Effector memory CD4-positive, alpha-beta T cell (primary cell): ENCODE data around the gene SLC26A11.

Source experiments
- DNase-seq, 3 donors: peaks; one replicate each; pipeline ENCODE4 v3.0.0-alpha.2; 2020
- H3K27ac ChIP-seq: 2 replicates; pipeline ENCODE4 v1.7.0; 2013; ENCODE audit warnings: mild to moderate bottlenecking, low read length, moderate library complexity; ENCODE audit not compliant: insufficient read depth, poor library complexity, severe bottlenecking
- H3K27me3 ChIP-seq: replicated peaks from 2 replicates; pipeline ENCODE4 v1.7.0; 2013; ENCODE audit warnings: mild to moderate bottlenecking, low read length; ENCODE audit not compliant: insufficient read depth, control insufficient read depth, poor library complexity, severe bottlenecking
- H3K36me3 ChIP-seq: 2 replicates; pipeline ENCODE4 v1.7.0; 2013; ENCODE audit warnings: mild to moderate bottlenecking, low read length, moderate library complexity; ENCODE audit not compliant: control insufficient read depth, insufficient read depth
- H3K4me1 ChIP-seq: 2 replicates; pipeline ENCODE4 v1.7.0; 2013; ENCODE audit warnings: low read length, mild to moderate bottlenecking; ENCODE audit not compliant: control insufficient read depth, insufficient read depth, poor library complexity, severe bottlenecking
- H3K4me3 ChIP-seq: 2 replicates; pipeline ENCODE4 v1.7.0; 2013; ENCODE audit warnings: low read length, low read depth, mild to moderate bottlenecking; ENCODE audit not compliant: insufficient read depth, poor library complexity, severe bottlenecking
- H3K9me3 ChIP-seq: 2 replicates; pipeline ENCODE4 v1.7.0; 2013; ENCODE audit warnings: mild to moderate bottlenecking, low read length, moderate library complexity; ENCODE audit not compliant: control insufficient read depth

SLC26A11 gene

DNA sequence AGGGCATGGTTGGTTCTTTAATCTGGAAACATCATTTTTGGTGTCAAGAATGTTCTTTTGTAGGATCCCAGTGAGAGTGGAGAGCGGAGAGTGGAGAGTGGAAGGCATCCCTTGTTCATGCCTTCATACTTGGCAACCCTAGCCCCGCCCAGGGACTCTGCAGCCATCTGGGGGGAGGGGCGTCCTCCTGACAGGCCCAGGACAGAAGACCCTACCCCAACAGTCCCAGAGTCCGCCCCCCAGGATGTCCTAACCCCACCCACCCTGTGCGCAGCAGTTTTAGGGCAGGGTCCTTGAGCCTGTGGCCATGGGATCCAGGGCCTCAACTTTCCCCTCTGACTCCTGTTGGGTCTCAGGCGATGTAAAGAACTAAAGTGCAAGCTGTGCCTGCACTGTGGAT is 4.5 kb downstream of the SLC26A11 start:
- Histone ChIP-seq H3K36me3 (no peaks in the 10 kb centered on the region), H3K4me1 (peaks cover 9% of the 10 kb centered on the region), H3K27me3 (no peaks in the 10 kb centered on the region), H3K27ac (no peak overlapping the region), H3K9me3 (no peaks in the 10 kb centered on the region), H3K4me3 (no peak overlapping the region)
- no peak for DNase-seq

DNA sequence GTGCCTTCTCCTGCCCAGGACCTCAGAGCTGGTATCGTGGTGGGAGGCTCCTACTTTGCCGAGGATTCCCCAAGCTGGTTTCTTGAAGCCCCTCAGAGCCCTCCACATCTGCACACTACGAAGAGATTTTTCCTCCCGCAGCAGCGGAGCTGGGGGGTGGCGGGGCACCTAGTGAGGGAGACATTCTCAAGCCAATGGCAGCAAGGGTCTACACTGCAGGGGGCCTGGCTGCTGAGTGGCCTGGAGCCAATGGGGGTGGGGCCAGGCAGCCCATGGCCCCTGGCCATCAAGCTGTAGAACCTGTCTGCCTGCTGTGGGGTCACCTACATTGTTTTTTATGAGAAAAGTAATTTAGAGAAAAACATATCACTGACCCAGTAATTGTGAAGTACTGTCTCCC is 5.0 kb downstream of the SLC26A11 start:
- no peaks in the 10 kb centered on the region for H3K36me3 ChIP-seq
- H3K4me3 ChIP-seq, result no peak overlapping the region
- H3K4me1 ChIP-seq, result peaks cover 9% of the 10 kb centered on the region
- no peaks in the 10 kb centered on the region for H3K27me3 ChIP-seq
- no peaks in the 10 kb centered on the region for H3K9me3 ChIP-seq
- no peak for DNase-seq
- H3K27ac ChIP-seq, result no peak overlapping the region

DNA sequence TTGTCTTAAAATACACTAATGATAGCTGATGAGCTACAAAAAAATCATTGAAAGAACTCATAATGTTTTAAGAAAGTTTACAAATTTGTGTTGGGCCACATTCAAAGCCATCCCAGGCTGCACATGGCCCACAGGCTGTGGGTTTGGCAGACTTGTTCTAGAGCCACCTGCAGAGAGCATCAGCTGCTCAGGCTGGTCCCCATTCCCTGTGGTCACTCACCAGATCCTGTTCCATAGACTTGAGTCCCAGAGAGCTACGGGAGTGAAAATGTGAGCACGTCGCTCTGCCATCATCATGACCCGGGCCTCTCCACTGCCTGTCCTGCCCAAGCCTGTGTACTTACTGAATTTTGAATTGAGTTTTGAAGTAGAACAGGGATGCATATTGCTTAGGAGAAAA is 6.9 kb downstream of the SLC26A11 start:
- no peaks in the 10 kb centered on the region for H3K27me3 ChIP-seq
- H3K36me3 ChIP-seq, result peaks cover 6% of the 10 kb centered on the region
- H3K27ac ChIP-seq, result no peak overlapping the region
- H3K4me3 ChIP-seq, result no peak overlapping the region
- H3K4me1 ChIP-seq, result no peaks in the 10 kb centered on the region
- H3K9me3 ChIP-seq, result peaks cover 1% of the 10 kb centered on the region
- DNase-seq, result no peak

DNA sequence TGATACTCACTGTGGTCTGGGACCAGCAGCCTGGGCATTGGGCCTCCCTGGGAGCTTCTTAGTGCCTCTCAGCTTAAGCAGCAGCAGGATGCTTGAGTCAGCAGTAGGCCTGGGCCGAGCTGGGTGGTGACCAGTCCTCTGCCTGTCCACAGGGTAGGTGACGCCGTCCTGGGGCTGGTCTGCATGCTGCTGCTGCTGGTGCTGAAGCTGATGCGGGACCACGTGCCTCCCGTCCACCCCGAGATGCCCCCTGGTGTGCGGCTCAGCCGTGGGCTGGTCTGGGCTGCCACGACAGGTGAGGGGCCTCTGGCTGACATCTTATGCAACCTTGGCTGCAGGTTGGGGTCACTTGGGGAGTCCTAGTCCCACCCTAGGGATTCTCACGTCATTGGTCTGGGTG is 7.4 kb downstream of the SLC26A11 start:
- DNase-seq, result no peak
- H3K36me3 ChIP-seq, result peaks cover 11% of the 10 kb centered on the region
- no peak overlapping the region for H3K27ac ChIP-seq
- peaks cover 6% of the 10 kb centered on the region for H3K9me3 ChIP-seq
- no peaks in the 10 kb centered on the region for H3K27me3 ChIP-seq
- no peak overlapping the region for H3K4me3 ChIP-seq
- no peaks in the 10 kb centered on the region for H3K4me1 ChIP-seq

DNA sequence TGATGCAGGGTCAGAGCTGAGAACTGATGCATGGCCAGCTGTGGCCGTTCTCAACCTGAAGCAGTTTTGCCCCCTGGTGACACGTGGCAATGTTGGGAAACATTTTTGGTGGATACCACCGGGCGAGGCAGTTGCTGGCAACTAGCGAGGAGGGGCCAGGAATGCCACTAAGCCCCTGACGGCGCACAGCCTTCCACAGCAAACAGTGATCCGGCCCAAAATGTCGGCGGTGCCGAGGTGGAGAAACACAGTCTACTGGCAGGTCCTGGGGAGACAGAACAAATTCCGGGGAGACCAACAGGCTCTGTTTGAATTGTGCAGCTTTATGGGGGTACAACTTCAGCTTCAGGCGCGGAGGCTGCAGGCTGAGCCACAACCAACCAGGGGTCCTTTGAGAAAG is 8.2 kb downstream of the SLC26A11 start:
- peaks cover 8% of the 10 kb centered on the region for H3K9me3 ChIP-seq
- peaks cover 15% of the 10 kb centered on the region for H3K36me3 ChIP-seq
- H3K27me3 ChIP-seq, result no peaks in the 10 kb centered on the region
- no peak overlapping the region for H3K27ac ChIP-seq
- no peak overlapping the region for H3K4me3 ChIP-seq
- H3K4me1 ChIP-seq, result no peaks in the 10 kb centered on the region
- DNase-seq, result no peak

DNA sequence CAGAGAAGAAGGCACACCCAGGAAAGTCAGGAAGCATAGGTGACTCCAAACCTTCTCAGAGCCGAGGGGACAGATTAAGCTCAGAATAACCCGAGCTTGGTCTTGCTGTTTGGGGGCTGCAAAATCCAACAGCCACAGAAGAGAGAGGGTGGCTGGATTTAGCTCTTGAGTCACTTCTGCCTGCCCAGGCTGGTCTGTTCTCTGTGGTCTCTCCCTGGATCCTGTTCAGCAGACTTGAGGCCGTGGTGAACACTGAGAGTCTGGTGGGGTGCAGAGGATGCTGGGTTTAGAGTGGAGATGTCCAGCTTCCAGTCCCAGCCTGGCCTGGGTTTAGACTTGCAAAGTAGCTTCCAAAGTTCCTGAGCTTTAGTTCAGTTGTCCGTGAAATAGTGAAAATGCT is 8.8 kb downstream of the SLC26A11 start:
- Histone ChIP-seq H3K4me1 (no peaks in the 10 kb centered on the region), H3K27ac (no peak overlapping the region), H3K36me3 (peaks cover 18% of the 10 kb centered on the region), H3K27me3 (no peaks in the 10 kb centered on the region), H3K4me3 (no peak overlapping the region), H3K9me3 (peaks cover 8% of the 10 kb centered on the region)
- no peak for DNase-seq

DNA sequence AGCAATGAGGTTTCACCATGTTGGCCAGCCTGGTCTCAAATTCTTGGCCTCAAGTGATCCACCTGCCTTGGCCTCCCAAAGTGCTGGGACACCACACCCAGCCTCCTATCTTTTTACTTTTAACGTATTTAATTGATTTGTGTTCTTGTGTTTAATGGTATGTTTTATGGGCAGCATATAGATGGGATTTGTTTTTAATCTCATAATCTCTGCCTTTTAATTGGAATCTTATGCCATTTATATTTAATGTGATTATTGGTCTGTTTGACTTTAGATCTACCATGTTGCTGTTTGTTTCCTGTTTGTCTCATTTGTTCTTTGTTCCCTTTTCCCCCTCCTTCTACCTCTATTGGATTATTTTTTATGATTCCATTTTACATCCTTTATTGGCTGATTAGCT is 12.2 kb downstream of the SLC26A11 start:
- no peak for DNase-seq
- Histone ChIP-seq H3K36me3 (peaks cover 33% of the 10 kb centered on the region), H3K27me3 (no peaks in the 10 kb centered on the region)

DNA sequence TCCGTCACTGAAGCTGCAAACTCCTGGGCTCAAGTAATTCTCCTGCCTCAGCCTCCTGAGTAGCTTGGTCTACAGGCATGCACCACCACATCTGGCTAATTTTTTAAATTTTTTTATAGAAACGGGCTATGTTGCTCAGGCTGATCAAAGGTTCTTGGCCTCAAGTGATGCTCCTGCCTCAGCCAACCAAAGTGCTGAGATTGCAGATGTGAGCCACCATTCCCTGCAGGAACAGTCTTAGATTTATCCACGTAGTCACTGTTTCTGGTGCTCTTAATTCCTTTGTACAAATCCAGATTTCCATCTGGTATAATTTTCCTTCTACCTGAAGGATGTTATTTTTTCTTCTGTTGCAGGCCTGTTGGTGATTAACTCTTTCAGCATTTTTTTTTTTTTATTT is 13.0 kb downstream of the SLC26A11 start:
- DNase-seq, result no peak
- H3K27me3 ChIP-seq, result no peaks in the 10 kb centered on the region
- peaks cover 8% of the 10 kb centered on the region for H3K9me3 ChIP-seq
- no peaks in the 10 kb centered on the region for H3K4me1 ChIP-seq
- H3K36me3 ChIP-seq, result peaks cover 40% of the 10 kb centered on the region
- H3K4me3 ChIP-seq, result no peak overlapping the region
- no peak overlapping the region for H3K27ac ChIP-seq

More for the DNA sequence above, 12.2 kb downstream of the SLC26A11 start:
- Histone ChIP-seq H3K4me3 (no peak overlapping the region), H3K9me3 (peaks cover 8% of the 10 kb centered on the region), H3K27ac (no peak overlapping the region), H3K4me1 (no peaks in the 10 kb centered on the region)

DNA sequence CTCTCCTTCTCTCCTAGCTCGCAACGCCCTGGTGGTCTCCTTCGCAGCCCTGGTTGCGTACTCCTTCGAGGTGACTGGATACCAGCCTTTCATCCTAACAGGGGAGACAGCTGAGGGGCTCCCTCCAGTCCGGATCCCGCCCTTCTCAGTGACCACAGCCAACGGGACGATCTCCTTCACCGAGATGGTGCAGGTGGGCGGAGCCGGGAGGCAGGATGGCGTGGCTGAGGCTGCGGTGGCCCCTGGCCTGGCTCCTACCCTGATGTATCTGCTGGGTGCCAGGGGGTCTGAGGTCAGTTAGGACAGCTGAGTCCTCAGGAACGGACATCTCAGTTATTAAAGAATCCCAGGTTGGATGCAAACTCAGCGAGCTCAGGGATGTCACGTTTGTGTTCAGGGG is 16.7 kb downstream of the SLC26A11 start:
- no peak for DNase-seq
- H3K9me3 ChIP-seq, result peaks cover 8% of the 10 kb centered on the region
- no peaks in the 10 kb centered on the region for H3K4me1 ChIP-seq
- peaks cover 45% of the 10 kb centered on the region for H3K36me3 ChIP-seq
- H3K4me3 ChIP-seq, result no peak overlapping the region
- H3K27ac ChIP-seq, result no peak overlapping the region
- H3K27me3 ChIP-seq, result no peaks in the 10 kb centered on the region

DNA sequence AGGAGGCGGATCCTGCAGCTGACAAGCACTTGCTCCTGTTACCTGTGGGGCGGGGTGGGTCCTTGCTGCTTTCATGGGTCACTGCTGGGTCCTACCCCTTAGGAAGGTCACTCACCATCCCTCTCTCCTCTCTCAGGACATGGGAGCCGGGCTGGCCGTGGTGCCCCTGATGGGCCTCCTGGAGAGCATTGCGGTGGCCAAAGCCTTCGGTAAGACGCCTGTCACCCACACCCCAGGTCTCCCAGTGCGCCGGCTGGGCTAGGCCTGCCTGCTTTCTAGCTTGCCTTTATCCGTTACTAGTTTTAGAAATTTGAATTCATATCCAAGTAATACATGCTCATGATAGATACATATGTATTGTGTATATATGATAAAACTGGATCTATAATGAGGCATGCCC is 17.2 kb downstream of the SLC26A11 start:
- no peaks in the 10 kb centered on the region for H3K4me1 ChIP-seq
- no peaks in the 10 kb centered on the region for H3K27me3 ChIP-seq
- H3K9me3 ChIP-seq, result peaks cover 5% of the 10 kb centered on the region
- H3K27ac ChIP-seq, result no peak overlapping the region
- DNase-seq, result no peak
- H3K4me3 ChIP-seq, result no peak overlapping the region
- peaks cover 45% of the 10 kb centered on the region for H3K36me3 ChIP-seq

DNA sequence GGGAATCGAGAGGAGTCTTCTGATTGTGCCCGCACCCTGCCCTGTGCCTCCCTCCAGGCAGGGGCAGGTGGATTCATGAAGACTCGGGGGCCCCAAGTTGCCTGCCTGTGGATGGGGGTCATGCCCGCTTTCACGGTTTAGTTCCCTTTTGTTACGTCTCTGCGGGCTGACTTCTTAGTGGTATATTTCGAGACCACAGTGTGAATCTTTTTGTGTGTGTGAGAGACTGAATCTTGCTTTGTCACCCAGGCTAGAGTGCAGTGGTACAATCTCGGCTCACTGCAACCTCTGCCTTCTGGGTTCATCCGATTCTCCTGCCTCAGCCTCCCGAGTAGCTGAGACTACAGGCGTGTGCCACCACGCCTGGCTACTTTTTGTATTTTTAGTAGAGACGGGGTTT is 22.3 kb downstream of the SLC26A11 start:
- H3K4me3 ChIP-seq, result no peak overlapping the region
- H3K9me3 ChIP-seq, result no peaks in the 10 kb centered on the region
- H3K4me1 ChIP-seq, result no peaks in the 10 kb centered on the region
- no peak for DNase-seq
- peaks cover 36% of the 10 kb centered on the region for H3K36me3 ChIP-seq
- H3K27me3 ChIP-seq, result no peaks in the 10 kb centered on the region
- no peak overlapping the region for H3K27ac ChIP-seq
